ENCODE data around the gene RASA3. TPM values are rescaled to one million over a fixed set of nuclear protein-coding genes. Genes with fewer than 3 reads are reported as not detected.

The RASA3 gene
- total RNA-seq, 2 experiments from 2014 or later: 65.6 to 73.9 TPM

Other genes starting within 250 kb of the RASA3 start
- 1 to 10 TPM; 4.0 to 4.9 TPM for gene C13orf46, start 158.5 kb downstream of the RASA3 start, total RNA-seq
- gene CFAP97D2, start 46.6 kb upstream of the RASA3 start, total RNA-seq: under 1 TPM in 1 of 2 experiments, not detected in 1; 0.22 TPM
- gene CDC16, start 102.3 kb upstream of the RASA3 start, total RNA-seq: 10 to 100 TPM; 91.1 to 99.7 TPM
- 10 to 100 TPM; 63.8 to 68.7 TPM for gene UPF3A, start 149.0 kb upstream of the RASA3 start, total RNA-seq
- gene CHAMP1, start 181.9 kb upstream of the RASA3 start, total RNA-seq: 10 to 100 TPM; 30.5 to 30.8 TPM

Measured in activated naive CD8-positive, alpha-beta T cell treated with anti-CD3 and anti-CD28 coated beads, Interleukin-2, amount 10 ng/mL, durations not matched to agents 7 days and 5 days (primary cell).